WTC11 (cell line): Measurements from ENCODE around the gene FBH1.
"Not testable (repeated sequence)": the region's sequence is repeated elsewhere in the genome, so short reads cannot be mapped to it uniquely, and the experiment has no call there.

Experiments used
- TCF7 ChIP-seq: sonication (generic); formaldehyde crosslinking; IDR thresholded peaks from 2 replicates; pipeline ENCODE4 v1.8.0; 2022; ENCODE audit warnings: mild to moderate bottlenecking, low read depth, missing genetic modification reagents, moderate library complexity
- TF ChIP-seq, protein P1 (sequence below): fragments of 200-600 bp; IDR thresholded peaks from 2 replicates; pipeline ENCODE4 v1.8.0; 2022; ENCODE audit warnings: antibody characterized with exemption

- TF ChIP-seq TCF7, result not testable (repeated sequence)
- TF ChIP-seq, protein P1, sequence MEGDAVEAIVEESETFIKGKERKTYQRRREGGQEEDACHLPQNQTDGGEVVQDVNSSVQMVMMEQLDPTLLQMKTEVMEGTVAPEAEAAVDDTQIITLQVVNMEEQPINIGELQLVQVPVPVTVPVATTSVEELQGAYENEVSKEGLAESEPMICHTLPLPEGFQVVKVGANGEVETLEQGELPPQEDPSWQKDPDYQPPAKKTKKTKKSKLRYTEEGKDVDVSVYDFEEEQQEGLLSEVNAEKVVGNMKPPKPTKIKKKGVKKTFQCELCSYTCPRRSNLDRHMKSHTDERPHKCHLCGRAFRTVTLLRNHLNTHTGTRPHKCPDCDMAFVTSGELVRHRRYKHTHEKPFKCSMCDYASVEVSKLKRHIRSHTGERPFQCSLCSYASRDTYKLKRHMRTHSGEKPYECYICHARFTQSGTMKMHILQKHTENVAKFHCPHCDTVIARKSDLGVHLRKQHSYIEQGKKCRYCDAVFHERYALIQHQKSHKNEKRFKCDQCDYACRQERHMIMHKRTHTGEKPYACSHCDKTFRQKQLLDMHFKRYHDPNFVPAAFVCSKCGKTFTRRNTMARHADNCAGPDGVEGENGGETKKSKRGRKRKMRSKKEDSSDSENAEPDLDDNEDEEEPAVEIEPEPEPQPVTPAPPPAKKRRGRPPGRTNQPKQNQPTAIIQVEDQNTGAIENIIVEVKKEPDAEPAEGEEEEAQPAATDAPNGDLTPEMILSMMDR, result not testable (repeated sequence)
Measured at GRCh38 chr10:5962358-5962940, 72.4 kb downstream of the FBH1 start.
